Peyer's patch (tissue), 4 donors: ENCODE data around the gene UNC13C. TPM values are rescaled to one million over a fixed set of nuclear protein-coding genes. Genes with fewer than 3 reads are reported as not detected.

Experiments
- DNase-seq, 3 donors: peaks; one replicate each; pipeline ENCODE4 v3.0.0-alpha.2; 2017 to 2019
- H3K27ac ChIP-seq, 4 donors: fragments of 200-600 bp; sonication (generic); one replicate each; pipeline ENCODE4 v1.5.1; 2016 to 2019
- H3K27me3 ChIP-seq, 2 donors: fragments of 200-600 bp; sonication (generic); one replicate each; pipeline ENCODE4 v1.5.1; 2019
- H3K36me3 ChIP-seq, 3 donors: fragments of 200-600 bp; sonication (generic); one replicate each; pipeline ENCODE4 v1.5.1; 2016 to 2019
- H3K4me1 ChIP-seq, 4 donors: fragments of 200-600 bp; sonication (generic); one replicate each; pipeline ENCODE4 v1.5.1; 2016 to 2019
- H3K4me3 ChIP-seq, 4 donors: fragments of 200-600 bp; sonication (generic); 1 replicate in 3 of 4; 2 replicates in 1 of 4; pipeline ENCODE4 v1.5.1; 2016 to 2019; ENCODE audit warnings: mild to moderate bottlenecking in 1 of 4
- H3K9me3 ChIP-seq, 4 donors: fragments of 200-600 bp; sonication (generic); one replicate each; pipeline ENCODE4 v1.5.1; 2016 to 2019; ENCODE audit warnings: mild to moderate bottlenecking in 1 of 4
- CTCF ChIP-seq, 6 experiments: fragments of 450-650 bp in 4 of 6; fragments of 200-600 bp in 2 of 6; sonication (generic) in 1 of 6; IDR thresholded peaks; one replicate each; pipeline ENCODE4 v1.5.1; 2017 to 2019; ENCODE audit warnings: antibody characterized with exemption in 6 of 6, mild to moderate bottlenecking in 3 of 6, moderate library complexity in 1 of 6
- POLR2A ChIP-seq, 2 donors: fragments of 450-650 bp; IDR thresholded peaks; one replicate each; pipeline ENCODE4 v1.5.1; 2017; ENCODE audit warnings: antibody characterized with exemption in 2 of 2, mild to moderate bottlenecking in 2 of 2, moderate library complexity in 2 of 2
- total RNA-seq, 4 donors: library from RNA; depleted of rRNA; stranded (reverse); fragments of >200 nt; gene quantifications; one replicate each; pipeline ENCODE4 v1.1.0, GENCODE V29; 2016

UNC13C gene
- total RNA-seq, 4 donors from 2014 or later, result under 0.01 to 3.3 (median 0.35) TPM

GRCh38 chr15:54618120-54618519 is 639.9 kb downstream of the UNC13C start:
- Histone ChIP-seq H3K27ac (no peak overlapping the region), H3K36me3 (no peaks in the 10 kb centered on the region), H3K9me3 (no peaks in the 10 kb centered on the region), H3K4me1 (no peaks in the 10 kb centered on the region), H3K4me3 (no peak overlapping the region), H3K27me3 (no peaks in the 10 kb centered on the region)
- TF ChIP-seq CTCF (IDR thresholded peaks at IDR 0.05) (no peak), POLR2A (IDR thresholded peaks at IDR 0.05) (no peak)
- DNase-seq, result no peak

- no peak for TF ChIP-seq POLR2A (IDR thresholded peaks at IDR 0.05)
- TF ChIP-seq CTCF (IDR thresholded peaks at IDR 0.05), result no peak
- Histone ChIP-seq H3K4me1 (no peaks in the 10 kb centered on the region), H3K27me3 (no peaks in the 10 kb centered on the region), H3K9me3 (no peaks in the 10 kb centered on the region), H3K36me3 (no peaks in the 10 kb centered on the region), H3K27ac (no peak overlapping the region), H3K4me3 (no peak overlapping the region)
- DNase-seq, result no peak
These were observed 640.9 kb downstream of the UNC13C start for GRCh38 chr15:54619180-54619579.

- Histone ChIP-seq H3K27ac (no peak overlapping the region), H3K9me3 (no peaks in the 10 kb centered on the region), H3K4me1 (no peaks in the 10 kb centered on the region), H3K36me3 (no peaks in the 10 kb centered on the region), H3K27me3 (no peaks in the 10 kb centered on the region), H3K4me3 (no peak overlapping the region)
- DNase-seq, result no peak
- no peak for TF ChIP-seq POLR2A (IDR thresholded peaks at IDR 0.05)
- no peak for TF ChIP-seq CTCF (IDR thresholded peaks at IDR 0.05)
These were observed 642.7 kb downstream of the UNC13C start for GRCh38 chr15:54620916-54621315.

- Histone ChIP-seq H3K4me1 (no peaks in the 10 kb centered on the region), H3K27me3 (no peaks in the 10 kb centered on the region), H3K4me3 (no peak overlapping the region), H3K36me3 (no peaks in the 10 kb centered on the region), H3K9me3 (no peaks in the 10 kb centered on the region), H3K27ac (no peak overlapping the region)
- DNase-seq, result no peak
- no peak for TF ChIP-seq POLR2A (IDR thresholded peaks at IDR 0.05)
- TF ChIP-seq CTCF (IDR thresholded peaks at IDR 0.05), result no peak
These were observed 657.9 kb downstream of the UNC13C start for GRCh38 chr15:54636147-54636546.

GRCh38 chr15:54638666-54639065 is 660.4 kb downstream of the UNC13C start:
- Histone ChIP-seq H3K27ac (no peak overlapping the region), H3K27me3 (no peaks in the 10 kb centered on the region), H3K36me3 (no peaks in the 10 kb centered on the region), H3K9me3 (no peaks in the 10 kb centered on the region), H3K4me3 (no peak overlapping the region), H3K4me1 (no peaks in the 10 kb centered on the region)
- TF ChIP-seq POLR2A (IDR thresholded peaks at IDR 0.05), result no peak
- no peak for TF ChIP-seq CTCF (IDR thresholded peaks at IDR 0.05)
- DNase-seq, result no peak

- Histone ChIP-seq H3K36me3 (no peaks in the 10 kb centered on the region), H3K4me3 (no peak overlapping the region), H3K27ac (no peak overlapping the region), H3K9me3 (no peaks in the 10 kb centered on the region), H3K27me3 (no peaks in the 10 kb centered on the region), H3K4me1 (no peaks in the 10 kb centered on the region)
- no peak for TF ChIP-seq POLR2A (IDR thresholded peaks at IDR 0.05)
- TF ChIP-seq CTCF (IDR thresholded peaks at IDR 0.05), result no peak
- DNase-seq, result no peak
These were observed 662.6 kb downstream of the UNC13C start for GRCh38 chr15:54640873-54641272.
